HG03135 (cell line): ENCODE data around the gene PLOD2.
A peak's percentile ranks its signal among the peaks of the same experiment; 100 is the strongest.

Experiments
- ATAC-seq: cut with Tn5 transposase; IDR thresholded peaks from one replicate; pipeline ENCODE4 v1.9.1; 2021; ENCODE audit warnings: mild to moderate bottlenecking, moderate library complexity; ENCODE audit not compliant: unreplicated experiment

PLOD2 gene

GRCh38 chr3:146166826-146167225, 5.8 kb upstream of the PLOD2 start:
- no peak for ATAC-seq

- ATAC-seq: no peak
These were observed 5.4 kb upstream of the PLOD2 start for GRCh38 chr3:146166415-146166821.

- no peak for ATAC-seq
These were observed 4.9 kb upstream of the PLOD2 start for GRCh38 chr3:146165877-146166276.

- ATAC-seq: no peak
These were observed 4.2 kb upstream of the PLOD2 start for GRCh38 chr3:146164971-146165769.

GRCh38 chr3:146164506-146164905, 3.5 kb upstream of the PLOD2 start:
- no peak for ATAC-seq

GRCh38 chr3:146164071-146164470, 3.1 kb upstream of the PLOD2 start:
- no peak for ATAC-seq

GRCh38 chr3:146163584-146163983, 2.6 kb upstream of the PLOD2 start:
- ATAC-seq: no peak

GRCh38 chr3:146162561-146162960, 1.6 kb upstream of the PLOD2 start:
- ATAC-seq: no peak

GRCh38 chr3:146161663-146162002, 649 bp upstream of the PLOD2 start:
- ATAC-seq: no peak

GRCh38 chr3:146160321-146160963, 542 bp downstream of the PLOD2 start:
- peak; percentile 44 for ATAC-seq

- no peak for ATAC-seq
These were observed 1.2 kb downstream of the PLOD2 start for GRCh38 chr3:146159616-146160320.

- no peak for ATAC-seq
These were observed 1.9 kb downstream of the PLOD2 start for GRCh38 chr3:146159037-146159436.

- ATAC-seq: no peak
These were observed 3.5 kb downstream of the PLOD2 start for GRCh38 chr3:146157325-146158060.

GRCh38 chr3:146156666-146157314, 4.2 kb downstream of the PLOD2 start:
- ATAC-seq: no peak

GRCh38 chr3:146156095-146156494, 4.9 kb downstream of the PLOD2 start:
- no peak for ATAC-seq

- ATAC-seq: no peak
These were observed 6.0 kb downstream of the PLOD2 start for GRCh38 chr3:146154995-146155394.

- ATAC-seq: no peak
These were observed 6.7 kb downstream of the PLOD2 start for GRCh38 chr3:146154316-146154715.

- ATAC-seq: no peak
These were observed 7.6 kb downstream of the PLOD2 start for GRCh38 chr3:146153429-146153828.

- no peak for ATAC-seq
These were observed 8.2 kb downstream of the PLOD2 start for GRCh38 chr3:146152834-146153233.

GRCh38 chr3:146148468-146148931, 12.5 kb downstream of the PLOD2 start:
- ATAC-seq: no peak

- no peak for ATAC-seq
These were observed 15.3 kb downstream of the PLOD2 start for GRCh38 chr3:146145642-146146041.
